Activated T-cell treated with anti-CD3 and anti-CD28 coated beads, Interleukin-2, amount 50 U/mL, for 48 hours (primary cell): ENCODE results near the gene DTWD2.
"Not testable (repeated sequence)": the region's sequence is repeated elsewhere in the genome, so short reads cannot be mapped to it uniquely, and the experiment has no call there.

Experiments
- DNase-seq, 2 experiments: peaks; one replicate each; pipeline ENCODE4 v3.0.0-alpha.2; 2020

Gene DTWD2

GRCh38 chr5:118946138-118946800 lies 42.1 kb downstream of the DTWD2 start:
- DNase-seq = no peak

- DNase-seq = no peak
These were observed 50.8 kb downstream of the DTWD2 start for GRCh38 chr5:118937393-118938061.

GRCh38 chr5:118933703-118934102 lies 54.6 kb downstream of the DTWD2 start:
- DNase-seq = no peak

- DNase-seq = no peak
These were observed 56.8 kb downstream of the DTWD2 start for GRCh38 chr5:118931564-118931963.

- DNase-seq = no peak
These were observed 64.3 kb downstream of the DTWD2 start for GRCh38 chr5:118924006-118924389.

GRCh38 chr5:118923295-118924005 lies 64.9 kb downstream of the DTWD2 start:
- no peak for DNase-seq

- no peak for DNase-seq
These were observed 66.5 kb downstream of the DTWD2 start for GRCh38 chr5:118921866-118922265.

GRCh38 chr5:118919016-118919415 lies 69.3 kb downstream of the DTWD2 start:
- DNase-seq = no peak

GRCh38 chr5:118918232-118918631 lies 70.1 kb downstream of the DTWD2 start:
- no peak for DNase-seq

GRCh38 chr5:118907536-118907935 lies 80.8 kb downstream of the DTWD2 start:
- not testable (repeated sequence) for DNase-seq

GRCh38 chr5:118906947-118907346 lies 81.4 kb downstream of the DTWD2 start:
- no peak for DNase-seq

GRCh38 chr5:118905196-118905595 lies 83.2 kb downstream of the DTWD2 start:
- no peak for DNase-seq

- no peak for DNase-seq
These were observed 85.5 kb downstream of the DTWD2 start for GRCh38 chr5:118902656-118903438.

GRCh38 chr5:118894709-118895108 lies 93.6 kb downstream of the DTWD2 start:
- DNase-seq = no peak

GRCh38 chr5:118891252-118891651 lies 97.1 kb downstream of the DTWD2 start:
- no peak for DNase-seq

- no peak for DNase-seq
These were observed 99.2 kb downstream of the DTWD2 start for GRCh38 chr5:118889165-118889564.

- no peak for DNase-seq
These were observed 99.8 kb downstream of the DTWD2 start for GRCh38 chr5:118888556-118888955.

GRCh38 chr5:118883362-118883761 lies 105.0 kb downstream of the DTWD2 start:
- no peak for DNase-seq

- DNase-seq = no peak
These were observed 105.7 kb downstream of the DTWD2 start for GRCh38 chr5:118882666-118883065.

- not testable (repeated sequence) for DNase-seq
These were observed 111.5 kb downstream of the DTWD2 start for GRCh38 chr5:118876852-118877251.

GRCh38 chr5:118875131-118875530 lies 113.2 kb downstream of the DTWD2 start:
- no peak for DNase-seq

- DNase-seq = no peak
These were observed 114.9 kb downstream of the DTWD2 start for GRCh38 chr5:118873417-118873816.

GRCh38 chr5:118863345-118863744 lies 125.0 kb downstream of the DTWD2 start:
- DNase-seq = no peak
